CD1c-positive myeloid dendritic cell (primary cell): ENCODE measurements around the gene TUBGCP5.
A peak's percentile ranks its signal among the peaks of the same experiment; 100 is the strongest.
"Not testable (repeated sequence)": the region's sequence is repeated elsewhere in the genome, so short reads cannot be mapped to it uniquely, and the experiment has no call there.

ENCODE experiments used
- DNase-seq: peaks from one replicate; pipeline ENCODE4 v3.0.0-alpha.2; 2016; ENCODE audit errors: extremely low spot score

Gene TUBGCP5

GRCh38 chr15:23041736-23042135 is 2.4 kb upstream of the TUBGCP5 start:
- DNase-seq: not testable (repeated sequence)

GRCh38 chr15:23039917-23040281 is 530 bp upstream of the TUBGCP5 start:
- no peak for DNase-seq

- no peak for DNase-seq
Measured at GRCh38 chr15:23038726-23039142, 635 bp downstream of the TUBGCP5 start.

GRCh38 chr15:23035964-23036566 is 3.3 kb downstream of the TUBGCP5 start:
- DNase-seq: peak; percentile 55

GRCh38 chr15:23033979-23034378 is 5.4 kb downstream of the TUBGCP5 start:
- DNase-seq: no peak

GRCh38 chr15:23026218-23026617 is 13.2 kb downstream of the TUBGCP5 start:
- no peak for DNase-seq

GRCh38 chr15:23022156-23022555 is 17.2 kb downstream of the TUBGCP5 start:
- DNase-seq: no peak

GRCh38 chr15:23014394-23015000 is 24.9 kb downstream of the TUBGCP5 start:
- DNase-seq: no peak

GRCh38 chr15:23013681-23014080 is 25.7 kb downstream of the TUBGCP5 start:
- no peak for DNase-seq

- not testable (repeated sequence) for DNase-seq
Measured at GRCh38 chr15:23012616-23013015, 26.8 kb downstream of the TUBGCP5 start.

GRCh38 chr15:23003736-23004135 is 35.6 kb downstream of the TUBGCP5 start:
- DNase-seq: no peak

GRCh38 chr15:23002920-23003319 is 36.4 kb downstream of the TUBGCP5 start:
- no peak for DNase-seq

- no peak for DNase-seq
Measured at GRCh38 chr15:22995795-22996194, 43.6 kb downstream of the TUBGCP5 start.

- DNase-seq: peak; percentile 19
Measured at GRCh38 chr15:22992024-22992326, 47.4 kb downstream of the TUBGCP5 start.

GRCh38 chr15:22989576-22990477 is 49.5 kb downstream of the TUBGCP5 start:
- DNase-seq: no peak

- DNase-seq: no peak
Measured at GRCh38 chr15:22988811-22989210, 50.6 kb downstream of the TUBGCP5 start.

- not testable (repeated sequence) for DNase-seq
Measured at GRCh38 chr15:22981931-22982330, 57.4 kb downstream of the TUBGCP5 start.

GRCh38 chr15:22981051-22981840 is 58.1 kb downstream of the TUBGCP5 start:
- DNase-seq: no peak

GRCh38 chr15:22980189-22981050 is 58.9 kb downstream of the TUBGCP5 start, which contains the start of gene CYFIP1:
Gene CYFIP1 (minus strand): TSS chr15:22980368. CDS start chr15:22947285, 33,083 bp downstream.
- DNase-seq: peak; percentile 74

- peak; percentile 43 for DNase-seq
Measured at GRCh38 chr15:22979238-22980188, 59.9 kb downstream of the TUBGCP5 start.
